ENCODE measurements around the gene DNM3.

DNA sequence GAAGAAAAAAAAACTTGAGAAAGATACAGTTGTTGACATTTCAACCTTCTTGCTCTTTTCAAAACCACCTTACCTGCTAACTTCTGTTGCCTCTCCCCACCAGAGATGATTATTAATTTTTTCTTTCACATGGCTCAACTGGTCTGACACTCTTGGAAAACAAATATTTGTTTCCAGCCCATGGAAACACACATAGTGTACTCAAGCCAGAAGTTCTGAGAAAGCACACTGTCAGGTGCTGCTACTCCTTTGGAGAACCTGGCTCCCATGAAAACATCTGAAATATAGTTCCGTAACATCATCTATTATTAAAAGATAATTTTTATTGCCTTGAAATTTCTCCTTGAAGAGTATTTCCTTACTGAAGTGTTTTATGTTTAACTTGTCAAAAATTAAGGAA is 434.2 kb downstream of the DNM3 start:
- TF ChIP-seq, protein P1, sequence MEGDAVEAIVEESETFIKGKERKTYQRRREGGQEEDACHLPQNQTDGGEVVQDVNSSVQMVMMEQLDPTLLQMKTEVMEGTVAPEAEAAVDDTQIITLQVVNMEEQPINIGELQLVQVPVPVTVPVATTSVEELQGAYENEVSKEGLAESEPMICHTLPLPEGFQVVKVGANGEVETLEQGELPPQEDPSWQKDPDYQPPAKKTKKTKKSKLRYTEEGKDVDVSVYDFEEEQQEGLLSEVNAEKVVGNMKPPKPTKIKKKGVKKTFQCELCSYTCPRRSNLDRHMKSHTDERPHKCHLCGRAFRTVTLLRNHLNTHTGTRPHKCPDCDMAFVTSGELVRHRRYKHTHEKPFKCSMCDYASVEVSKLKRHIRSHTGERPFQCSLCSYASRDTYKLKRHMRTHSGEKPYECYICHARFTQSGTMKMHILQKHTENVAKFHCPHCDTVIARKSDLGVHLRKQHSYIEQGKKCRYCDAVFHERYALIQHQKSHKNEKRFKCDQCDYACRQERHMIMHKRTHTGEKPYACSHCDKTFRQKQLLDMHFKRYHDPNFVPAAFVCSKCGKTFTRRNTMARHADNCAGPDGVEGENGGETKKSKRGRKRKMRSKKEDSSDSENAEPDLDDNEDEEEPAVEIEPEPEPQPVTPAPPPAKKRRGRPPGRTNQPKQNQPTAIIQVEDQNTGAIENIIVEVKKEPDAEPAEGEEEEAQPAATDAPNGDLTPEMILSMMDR (IDR thresholded peaks at IDR 0.05; ENCODE audit: insufficient read depth, low read length, poor library complexity, severe bottlenecking) = no peak
- TF ChIP-seq EZH2phosphoT487 (conservative IDR thresholded peaks at IDR 0.05; ENCODE audit: low read length) = no peak
